ENCODE results near the gene NRAP. TPM values are rescaled to one million over a fixed set of nuclear protein-coding genes. Genes with fewer than 3 reads are reported as not detected.

Gene NRAP
- total and polyA plus RNA-seq, 2 donors (not counting 3 experiments of a cell fraction or from before 2014, with no cell fraction given), result not detected

DNA sequence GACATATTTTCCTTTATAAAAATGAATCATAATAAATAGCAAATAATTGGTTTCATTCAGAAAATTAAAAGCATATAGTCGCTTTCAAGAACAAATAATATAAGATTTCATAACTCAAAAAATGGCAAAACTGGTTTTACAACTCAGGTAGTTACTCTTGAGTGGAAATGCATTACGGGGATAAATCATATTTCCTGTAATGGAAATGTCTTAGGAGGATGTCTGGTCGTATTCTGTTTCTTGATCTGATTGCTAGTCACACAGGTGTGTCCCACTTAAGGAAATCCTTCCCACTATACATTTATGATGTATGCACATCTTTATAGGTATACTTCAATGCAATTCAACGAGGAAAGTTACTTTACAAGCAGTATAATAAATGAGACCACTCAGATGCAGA lies 20.7 kb downstream of the NRAP start:
- H3K4me3 ChIP-seq (replicated peaks in 1 of 3; ENCODE audit: insufficient read depth in 1 of 3, low read depth in 1 of 3, low read length in 3 of 3), result no peak overlapping the region
- no peaks in the 10 kb centered on the region for H3K9me3 ChIP-seq (replicated peaks; ENCODE audit: control insufficient read depth, insufficient read depth, low read length)
- H3K36me3 ChIP-seq (ENCODE audit: control insufficient read depth in 2 of 2, extremely low read depth in 1 of 2, insufficient read depth in 2 of 2, low read length in 2 of 2), result no peaks in the 10 kb centered on the region
- BruUV-seq (replicated peaks), result no TSS peak
- no peaks in the 10 kb centered on the region for H3K9me1 ChIP-seq (replicated peaks; ENCODE audit: control insufficient read depth, extremely low read depth, insufficient read depth, low read length)
- TF ChIP-seq, protein P1, sequence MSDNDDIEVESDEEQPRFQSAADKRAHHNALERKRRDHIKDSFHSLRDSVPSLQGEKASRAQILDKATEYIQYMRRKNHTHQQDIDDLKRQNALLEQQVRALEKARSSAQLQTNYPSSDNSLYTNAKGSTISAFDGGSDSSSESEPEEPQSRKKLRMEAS (IDR thresholded peaks at IDR 0.05; ENCODE audit: insufficient read depth, insufficient read length), result no peak
- TF ChIP-seq POLR2AphosphoS5 (IDR thresholded peaks at IDR 0.05; ENCODE audit: insufficient read depth, low read depth, low read length) (no peak), FOS (IDR thresholded peaks at IDR 0.05; ENCODE audit: borderline replicate concordance, insufficient read depth, low read length) (no peak), GATA2 (IDR thresholded peaks at IDR 0.05; ENCODE audit: insufficient read depth, insufficient read length, low read depth, low read length) (no peak), MYC (IDR thresholded peaks at IDR 0.05; ENCODE audit: low read depth, low read length) (no peak), POLR2A (IDR thresholded peaks at IDR 0.05; ENCODE audit: low read depth, low read length) (no peak), EZH2 (IDR thresholded peaks at IDR 0.05; ENCODE audit: borderline replicate concordance, low read depth, low read length, severe bottlenecking) (no peak), JUN (IDR thresholded peaks at IDR 0.05; ENCODE audit: borderline replicate concordance, insufficient read depth, insufficient read length, low read depth) (no peak)
- TF ChIP-seq, protein P2, sequence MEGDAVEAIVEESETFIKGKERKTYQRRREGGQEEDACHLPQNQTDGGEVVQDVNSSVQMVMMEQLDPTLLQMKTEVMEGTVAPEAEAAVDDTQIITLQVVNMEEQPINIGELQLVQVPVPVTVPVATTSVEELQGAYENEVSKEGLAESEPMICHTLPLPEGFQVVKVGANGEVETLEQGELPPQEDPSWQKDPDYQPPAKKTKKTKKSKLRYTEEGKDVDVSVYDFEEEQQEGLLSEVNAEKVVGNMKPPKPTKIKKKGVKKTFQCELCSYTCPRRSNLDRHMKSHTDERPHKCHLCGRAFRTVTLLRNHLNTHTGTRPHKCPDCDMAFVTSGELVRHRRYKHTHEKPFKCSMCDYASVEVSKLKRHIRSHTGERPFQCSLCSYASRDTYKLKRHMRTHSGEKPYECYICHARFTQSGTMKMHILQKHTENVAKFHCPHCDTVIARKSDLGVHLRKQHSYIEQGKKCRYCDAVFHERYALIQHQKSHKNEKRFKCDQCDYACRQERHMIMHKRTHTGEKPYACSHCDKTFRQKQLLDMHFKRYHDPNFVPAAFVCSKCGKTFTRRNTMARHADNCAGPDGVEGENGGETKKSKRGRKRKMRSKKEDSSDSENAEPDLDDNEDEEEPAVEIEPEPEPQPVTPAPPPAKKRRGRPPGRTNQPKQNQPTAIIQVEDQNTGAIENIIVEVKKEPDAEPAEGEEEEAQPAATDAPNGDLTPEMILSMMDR (IDR thresholded peaks at IDR 0.05; ENCODE audit: extremely low read depth in 1 of 2, insufficient read depth in 1 of 2, low read depth in 1 of 2, low read length in 2 of 2), result no peak
- dilution Hi-C loops (cut with MboI; ENCODE audit: extremely low pct_ligation_motif_present, low sequenced_read_pairs), result no loop called here
- H3K27me3 ChIP-seq (ENCODE audit: control insufficient read depth in 2 of 2, insufficient read depth in 2 of 2, low read length in 2 of 2), result peaks cover 3 to 9% of the 10 kb centered on the region in 2 experiments
- H2AFZ ChIP-seq (ENCODE audit: low read depth, low read length), result no peak overlapping the region
- no peak for FAIRE-seq
- no peak for DNase-seq (ENCODE audit: low read depth, low spot score)
- no peak overlapping the region for H3K9ac ChIP-seq (replicated peaks; ENCODE audit: extremely low read depth, insufficient read depth, low read length)
- H3K4me1 ChIP-seq (ENCODE audit: control insufficient read depth, extremely low read depth, insufficient read depth, low read length), result no peaks in the 10 kb centered on the region
- no peaks in the 10 kb centered on the region for H4K20me1 ChIP-seq (replicated peaks; ENCODE audit: control insufficient read depth, extremely low read depth, insufficient read depth, low read length)
- intact Hi-C loops (cut with micrococcal nuclease), result no loop called here
- no peak overlapping the region for H3K27ac ChIP-seq (ENCODE audit: insufficient read depth, low read depth, low read length)
- no peaks in the 10 kb centered on the region for H3K79me2 ChIP-seq (ENCODE audit: control insufficient read depth, insufficient read depth, low read length)
- POLR2A ChIA-PET, result no interaction called here
- CTCF ChIA-PET, result no interaction called here
- H3K4me2 ChIP-seq (ENCODE audit: insufficient read depth, low read length), result no peak overlapping the region

Measured in endothelial cell of umbilical vein (primary cell).